Upper lobe of right lung (tissue), 1 donor: ENCODE measurements around the gene MIEN1. TPM values are rescaled to one million over a fixed set of nuclear protein-coding genes. Genes with fewer than 3 reads are reported as not detected.
"Not testable (repeated sequence)": the region's sequence is repeated elsewhere in the genome, so short reads cannot be mapped to it uniquely, and the experiment has no call there.

ENCODE experiments used
- ATAC-seq: fragments of 200-7000 bp; cut with Tn5 transposase; one replicate; pipeline ENCODE4 v1.9.1; 2020; ENCODE audit warnings: mild to moderate bottlenecking, moderate library complexity
- DNase-seq: peaks from one replicate; pipeline ENCODE4 v3.0.0-alpha.2; 2020
- H3K27ac ChIP-seq: fragments of 200-600 bp; one replicate; pipeline ENCODE4 v1.8.0; 2022
- H3K27me3 ChIP-seq: fragments of 200-600 bp; one replicate; pipeline ENCODE4 v1.8.0; 2022; ENCODE audit warnings: mild to moderate bottlenecking
- H3K36me3 ChIP-seq: fragments of 200-600 bp; one replicate; pipeline ENCODE4 v1.8.0; 2022
- H3K4me1 ChIP-seq: fragments of 200-600 bp; one replicate; pipeline ENCODE4 v1.8.0; 2022
- H3K4me3 ChIP-seq: fragments of 200-600 bp; one replicate; pipeline ENCODE4 v1.8.0; 2022; ENCODE audit warnings: mild to moderate bottlenecking
- H3K9me3 ChIP-seq: fragments of 200-600 bp; one replicate; pipeline ENCODE4 v1.8.0; 2022
- CTCF ChIP-seq: fragments of 200-600 bp; IDR thresholded peaks from one replicate; pipeline ENCODE4 v1.8.0; 2022; ENCODE audit warnings: antibody characterized with exemption
- intact Hi-C: fragments of 100-400 bp; cut with DNase I; formaldehyde crosslinking; loops from one replicate; pipeline ENCODE4 v1.11.0; 2022
- total RNA-seq: library from RNA; stranded (reverse); fragmentation: NEBNext Ultra II Directional; extraction: Animal tissue kit (Norgen Biotek cat#: 25700); gene quantifications from one replicate; pipeline ENCODE4 v1.2.1, GENCODE V29; 2021
- donor health status: DM: no; HTN: yes; CAD: no; lungs with severe emphysema.

Gene MIEN1
- total RNA-seq, 1 donor from 2014 or later: 48.5 TPM

DNA sequence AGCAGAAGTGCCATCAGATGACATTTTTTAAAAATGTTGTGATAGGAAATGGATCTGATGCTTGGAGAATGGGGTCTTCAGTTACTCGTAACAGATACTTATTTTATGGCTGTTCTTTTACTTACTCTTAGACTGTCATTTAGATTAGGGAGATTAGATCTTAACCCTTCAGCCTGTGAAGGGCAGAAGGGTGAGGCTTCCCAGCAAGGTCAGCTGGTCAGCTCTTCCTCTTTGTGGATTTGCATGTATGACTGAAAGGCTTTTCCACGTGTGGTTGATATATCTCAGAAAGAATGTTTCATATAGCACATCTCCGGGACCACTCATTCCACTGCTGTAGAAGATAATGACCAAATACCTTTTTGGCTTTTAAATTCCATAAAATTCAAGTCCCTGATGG is 34.8 kb upstream of the MIEN1 start:
- H3K36me3 ChIP-seq: no peaks in the 10 kb centered on the region
- intact Hi-C loops: no loop called here
- no peaks in the 10 kb centered on the region for H3K9me3 ChIP-seq
- no peak for DNase-seq
- peak; percentile 28 for ATAC-seq
- TF ChIP-seq CTCF: no peak
- no peaks in the 10 kb centered on the region for H3K27me3 ChIP-seq
- no peak overlapping the region for H3K27ac ChIP-seq
- H3K4me3 ChIP-seq: no peak overlapping the region
- H3K4me1 ChIP-seq: no peaks in the 10 kb centered on the region

- DNase-seq, H3K4me1 ChIP-seq, H3K36me3 ChIP-seq, H3K9me3 ChIP-seq, intact Hi-C loops, ATAC-seq, H3K27me3 ChIP-seq, H3K4me3 ChIP-seq, H3K27ac ChIP-seq: not testable (repeated sequence)
These were observed 33.8 kb upstream of the MIEN1 start for GRCh38 chr17:39764171-39764570.

GRCh38 chr17:39763051-39763820 is 32.9 kb upstream of the MIEN1 start:
- TF ChIP-seq CTCF: no peak
- Histone ChIP-seq H3K9me3 (no peaks in the 10 kb centered on the region), H3K4me1 (no peaks in the 10 kb centered on the region), H3K36me3 (no peaks in the 10 kb centered on the region), H3K4me3 (no peak overlapping the region), H3K27me3 (no peaks in the 10 kb centered on the region), H3K27ac (no peak overlapping the region)
- intact Hi-C loops: no loop called here
- no peak for ATAC-seq
- no peak for DNase-seq

GRCh38 chr17:39761861-39762496 is 31.6 kb upstream of the MIEN1 start:
- H3K36me3 ChIP-seq: no peaks in the 10 kb centered on the region
- no peaks in the 10 kb centered on the region for H3K27me3 ChIP-seq
- H3K4me3 ChIP-seq: no peak overlapping the region
- no peak for TF ChIP-seq CTCF
- DNase-seq: no peak
- no peaks in the 10 kb centered on the region for H3K4me1 ChIP-seq
- no peak overlapping the region for H3K27ac ChIP-seq
- H3K9me3 ChIP-seq: no peaks in the 10 kb centered on the region
- ATAC-seq: no peak
- intact Hi-C loops: no loop called here

- TF ChIP-seq CTCF: no peak
- no peaks in the 10 kb centered on the region for H3K9me3 ChIP-seq
- no peaks in the 10 kb centered on the region for H3K36me3 ChIP-seq
- ATAC-seq (no peak), DNase-seq (no peak)
- H3K27ac ChIP-seq: no peak overlapping the region
- intact Hi-C loops: loop anchor here (10.0 kb wide), 1 partner anchor 134 kb away; the partner anchor contains the start of gene PPP1R1B
- no peak overlapping the region for H3K4me3 ChIP-seq
- H3K4me1 ChIP-seq: peaks cover 6% of the 10 kb centered on the region
- H3K27me3 ChIP-seq: no peaks in the 10 kb centered on the region
These were observed 28.9 kb upstream of the MIEN1 start for GRCh38 chr17:39759204-39759603.
